C4-2B (cell line): ENCODE data around the gene SLC25A21.
"Not testable (repeated sequence)": the region's sequence is repeated elsewhere in the genome, so short reads cannot be mapped to it uniquely, and the experiment has no call there.

Experiments used
- CTCF ChIP-seq: fragments of 450-650 bp; conservative IDR thresholded peaks from 2 replicates; pipeline ENCODE4 v1.5.1; 2017; ENCODE audit warnings: mild to moderate bottlenecking
- ZFX ChIP-seq: fragments of 450-650 bp; IDR thresholded peaks from 2 replicates; pipeline ENCODE4 v1.6.1; 2017

- not testable (repeated sequence) for TF ChIP-seq CTCF, ZFX
Observed at GRCh38 chr14:36862237-36862636, 310.2 kb downstream of the SLC25A21 start.
